Stomach (tissue), 9 donors: Measurements from ENCODE around the gene GDF2. TPM values are rescaled to one million over a fixed set of nuclear protein-coding genes. Genes with fewer than 3 reads are reported as not detected.
A peak's percentile ranks its signal among the peaks of the same experiment; 100 is the strongest.

ENCODE experiments used
- DNase-seq, 2 donors: peaks; one replicate each; pipeline versions ENCODE4 v3.0.0 to v3.0.0-alpha.2; 2013 to 2019
- H3K27ac ChIP-seq, 5 donors: fragments of 200-600 bp in 4 of 5; sonication (generic) in 4 of 5; one replicate each; pipeline ENCODE4 v1.5.1; 2013 to 2019; ENCODE audit warnings: mild to moderate bottlenecking in 1 of 5, moderate library complexity in 1 of 5
- H3K27me3 ChIP-seq, 3 donors: fragments of 200-600 bp; sonication (generic); one replicate each; pipeline ENCODE4 v1.5.1; 2017 to 2019; ENCODE audit warnings: mixed run types in 1 of 3
- H3K36me3 ChIP-seq, 4 donors: fragments of 200-600 bp; sonication (generic); 1 replicate in 3 of 4; 2 replicates in 1 of 4; pipeline ENCODE4 v1.5.1; 2016 to 2019
- H3K4me1 ChIP-seq, 4 donors: fragments of 200-600 bp; sonication (generic); one replicate each; pipeline ENCODE4 v1.5.1; 2016 to 2019
- H3K4me3 ChIP-seq, 4 donors: fragments of 200-600 bp; sonication (generic) in 3 of 4; one replicate each; pipeline ENCODE4 v1.5.1; 2016 to 2019; ENCODE audit warnings: mild to moderate bottlenecking in 1 of 4
- H3K9me3 ChIP-seq, 4 donors: fragments of 200-600 bp; sonication (generic); one replicate each; pipeline ENCODE4 v1.5.1; 2016 to 2019
- EP300 ChIP-seq: sonication (generic); formaldehyde crosslinking; IDR thresholded peaks from one replicate; pipeline ENCODE4 v1.6.1; 2017; ENCODE audit warnings: antibody characterized with exemption
- POLR2A ChIP-seq, 4 donors: fragments of 450-650 bp; IDR thresholded peaks; one replicate each; pipeline ENCODE4 v1.6.1; 2016; ENCODE audit warnings: antibody characterized with exemption in 4 of 4, control low read depth in 2 of 4, mild to moderate bottlenecking in 1 of 4, moderate library complexity in 1 of 4
- POLR2AphosphoS5 ChIP-seq, 3 donors: sonication (generic); formaldehyde crosslinking; IDR thresholded peaks; one replicate each; pipeline ENCODE4 v1.6.1; 2016; ENCODE audit warnings: antibody characterized with exemption in 3 of 3
- WGBS, 5 donors: extraction: QIAGEN DNeasy Blood & Tissue Kit in 3 of 5; methylation state at CpG; one replicate each; pipeline versions ENCODE4 v1.1.5 to v1.1.7; 2013 to 2018; 5-methylcytosine and 5-hydroxymethylcytosine counted together
- intact Hi-C: fragments of 100-400 bp; cut with DNase I; formaldehyde crosslinking; loops from one replicate; pipeline ENCODE4 v1.15.1; 2023; ENCODE audit warnings: low total_unique reads
- polyA plus RNA-seq, 3 donors: library from polyadenylated mRNA; stranded (reverse); fragments of 200-250 nt; gene quantifications; one replicate each; pipeline ENCODE4 v1.2.3, GENCODE V29; 2013
- total RNA-seq, 5 donors: library from RNA; depleted of rRNA; stranded (reverse); fragments of >200 nt; gene quantifications; one replicate each; pipeline versions ENCODE4 v1.1.0 to v1.2.3, GENCODE V29; 2014 to 2016
- TF ChIP-seq, protein P1 (sequence below), 7 experiments: fragments of 450-650 bp in 4 of 7; fragments of 200-600 bp in 3 of 7; sonication (generic) in 3 of 7; IDR thresholded peaks; one replicate each; pipeline ENCODE4 v1.5.1; 2016 to 2019; ENCODE audit warnings: antibody characterized with exemption in 7 of 7, control low read depth in 2 of 7, mild to moderate bottlenecking in 1 of 7
- donor health status: healthy with polysubstance abuse.
- donor health status: Bipolar disorder and iron deficiency.
- donor health status: healthy.

The GDF2 gene
- total and polyA plus RNA-seq, 8 donors: not detected

DNA sequence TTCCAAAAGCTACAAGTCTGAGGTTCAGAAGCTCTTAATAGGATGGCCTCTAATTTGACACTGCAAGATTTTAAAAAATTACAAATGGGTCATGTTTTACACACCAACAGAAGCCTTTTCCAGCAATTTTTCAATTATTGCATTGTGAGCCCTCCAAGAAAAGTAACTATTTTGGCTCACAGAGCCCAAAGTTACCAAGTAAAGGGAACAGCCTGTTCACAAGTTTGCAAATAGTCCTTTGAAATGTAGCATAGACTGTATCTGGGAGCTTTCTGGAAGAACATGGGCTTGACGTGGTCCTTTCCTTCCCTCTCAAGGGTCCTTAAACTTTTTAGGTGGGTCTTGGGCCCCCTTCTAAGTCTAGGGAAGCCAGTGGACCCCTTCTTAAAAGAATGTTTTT, 23.5 kb upstream of the GDF2 start:
- Histone ChIP-seq H3K36me3 (no peaks in the 10 kb centered on the region), H3K27ac (no peak overlapping the region), H3K4me3 (no peak overlapping the region), H3K4me1 (peaks cover 12 to 20% (median 17%) of the 10 kb centered on the region in 4 donors), H3K27me3 (peaks cover 3 to 85% (median 29%) of the 10 kb centered on the region in 3 donors), H3K9me3 (no peaks in the 10 kb centered on the region)
- intact Hi-C loops: no loop called here
- WGBS, 5 donors: 48 to 82% (median 72%) methylated on average over 1 of the region's 1 CpG
- TF ChIP-seq, protein P1, sequence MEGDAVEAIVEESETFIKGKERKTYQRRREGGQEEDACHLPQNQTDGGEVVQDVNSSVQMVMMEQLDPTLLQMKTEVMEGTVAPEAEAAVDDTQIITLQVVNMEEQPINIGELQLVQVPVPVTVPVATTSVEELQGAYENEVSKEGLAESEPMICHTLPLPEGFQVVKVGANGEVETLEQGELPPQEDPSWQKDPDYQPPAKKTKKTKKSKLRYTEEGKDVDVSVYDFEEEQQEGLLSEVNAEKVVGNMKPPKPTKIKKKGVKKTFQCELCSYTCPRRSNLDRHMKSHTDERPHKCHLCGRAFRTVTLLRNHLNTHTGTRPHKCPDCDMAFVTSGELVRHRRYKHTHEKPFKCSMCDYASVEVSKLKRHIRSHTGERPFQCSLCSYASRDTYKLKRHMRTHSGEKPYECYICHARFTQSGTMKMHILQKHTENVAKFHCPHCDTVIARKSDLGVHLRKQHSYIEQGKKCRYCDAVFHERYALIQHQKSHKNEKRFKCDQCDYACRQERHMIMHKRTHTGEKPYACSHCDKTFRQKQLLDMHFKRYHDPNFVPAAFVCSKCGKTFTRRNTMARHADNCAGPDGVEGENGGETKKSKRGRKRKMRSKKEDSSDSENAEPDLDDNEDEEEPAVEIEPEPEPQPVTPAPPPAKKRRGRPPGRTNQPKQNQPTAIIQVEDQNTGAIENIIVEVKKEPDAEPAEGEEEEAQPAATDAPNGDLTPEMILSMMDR (IDR thresholded peaks at IDR 0.05): no peak
- no peak for TF ChIP-seq EP300
- TF ChIP-seq POLR2A (IDR thresholded peaks at IDR 0.05): no peak
- TF ChIP-seq POLR2AphosphoS5 (IDR thresholded peaks at IDR 0.05): no peak
- no peak for DNase-seq

DNA sequence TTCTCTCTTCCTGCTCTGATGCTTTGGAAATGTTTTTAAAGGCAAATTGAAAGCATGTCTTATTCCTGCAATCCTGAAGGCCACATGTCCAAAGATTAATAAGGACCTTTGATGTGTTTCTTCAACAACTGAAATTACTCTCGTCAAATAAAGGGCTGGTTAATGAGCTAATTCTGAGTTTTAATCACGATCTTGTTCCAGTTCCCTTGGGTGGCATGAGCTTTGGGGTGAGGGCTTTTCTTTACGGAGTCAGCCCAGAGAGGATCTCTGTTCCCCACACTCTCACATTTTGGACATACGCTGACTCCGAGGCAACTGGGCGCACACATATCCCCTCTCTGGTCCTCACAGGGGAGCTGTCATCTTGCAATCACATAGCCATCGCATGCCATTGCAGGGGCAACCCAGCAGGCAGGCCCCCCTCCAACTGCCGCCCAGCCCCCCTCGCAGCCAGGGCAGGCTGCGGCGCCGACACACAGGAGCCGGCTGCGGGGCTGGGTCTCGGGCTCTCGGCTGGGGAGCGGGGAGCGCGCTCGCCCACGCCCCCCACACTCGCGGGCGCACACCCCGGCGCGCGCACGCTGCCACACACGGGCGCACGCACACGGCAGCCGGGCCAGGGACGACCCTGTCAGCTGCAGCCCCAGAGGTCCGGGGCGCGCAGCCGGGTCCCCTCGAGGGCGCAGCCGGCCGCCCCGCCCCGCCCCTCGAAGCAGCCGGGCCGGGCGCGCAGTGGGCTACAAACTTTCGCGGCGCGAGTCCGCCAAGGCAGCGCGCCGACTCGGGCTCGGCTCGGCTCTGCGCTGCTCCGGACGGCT, 22.4 kb upstream of the GDF2 start, which contains the start of gene GDF10:
TSS of gene GDF10 (plus strand) at position 587 of the 818 bp plus-strand sequence. CDS start 455 bp downstream, outside the sequence.
- Histone ChIP-seq H3K4me1 (peaks cover 12 to 20% (median 17%) of the 10 kb centered on the region in 4 donors), H3K4me3 (peak within 1 kb of the TSS; percentile 42 to 52 (median 48)), H3K9me3 (no peaks in the 10 kb centered on the region), H3K36me3 (no peaks in the 10 kb centered on the region), H3K27me3 (peaks cover 3 to 76% (median 32%) of the 10 kb centered on the region in 3 donors), H3K27ac (no peak within 1 kb of the TSS)
- TF ChIP-seq POLR2AphosphoS5 (IDR thresholded peaks at IDR 0.05) (no peak), EP300 (no peak)
- TF ChIP-seq, protein P1 (IDR thresholded peaks at IDR 0.05): no peak
- peak in 1 of 2 donors; percentile 44 for DNase-seq
- intact Hi-C loops: no loop called here
- whole genome bisulfite sequencing, 5 donors: 5 to 13% (median 5%) methylated on average over 19 to 64 of the region's 64 CpGs

DNA sequence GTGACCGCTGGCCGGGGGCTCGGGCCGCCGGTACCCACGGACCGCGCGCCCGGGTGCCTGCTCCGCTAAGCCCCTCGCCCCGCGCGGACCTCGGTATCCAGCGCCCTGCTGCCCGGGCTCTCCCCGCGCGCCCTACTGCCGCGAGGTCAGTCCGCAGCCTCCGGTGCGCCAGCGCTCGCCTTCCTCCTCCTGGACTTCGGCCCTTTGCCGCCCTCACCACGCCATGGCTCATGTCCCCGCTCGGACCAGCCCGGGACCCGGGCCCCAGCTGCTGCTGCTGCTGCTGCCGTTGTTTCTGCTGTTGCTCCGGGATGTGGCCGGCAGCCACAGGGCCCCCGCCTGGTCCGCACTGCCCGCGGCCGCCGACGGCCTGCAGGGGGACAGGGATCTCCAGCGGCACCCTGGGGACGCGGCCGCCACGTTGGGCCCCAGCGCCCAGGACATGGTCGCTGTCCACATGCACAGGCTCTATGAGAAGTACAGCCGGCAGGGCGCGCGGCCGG, 21.8 kb upstream of the GDF2 start:
- intact Hi-C loops: no loop called here

DNA sequence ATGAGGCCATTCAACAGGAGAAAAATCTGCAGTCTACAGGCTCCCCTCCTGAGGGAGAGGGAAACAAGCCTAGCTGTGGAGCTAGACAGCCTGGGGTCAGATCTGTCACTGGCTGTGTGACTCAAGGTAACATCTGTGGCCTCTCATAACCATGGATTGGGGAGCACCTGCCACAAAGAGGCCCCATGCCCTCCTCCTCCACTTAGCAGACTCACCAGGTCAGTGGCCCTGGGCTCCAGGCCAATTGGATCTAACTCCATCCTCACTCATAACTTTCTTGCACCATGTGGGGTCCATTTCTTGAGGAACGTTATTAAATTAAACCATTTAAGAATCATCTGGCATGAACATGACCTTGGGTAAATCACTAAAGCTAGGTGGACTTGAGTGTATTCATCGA, 20.4 kb upstream of the GDF2 start:
- Histone ChIP-seq H3K36me3 (no peaks in the 10 kb centered on the region), H3K4me3 (no peak overlapping the region), H3K4me1 (peaks cover 12 to 20% (median 17%) of the 10 kb centered on the region in 4 donors), H3K27ac (no peak overlapping the region), H3K27me3 (peaks cover 3 to 73% (median 32%) of the 10 kb centered on the region in 3 donors), H3K9me3 (no peaks in the 10 kb centered on the region)
- 74 to 84% (median 76%) methylated on average over 2 of the region's 2 CpGs for WGBS, 5 donors
- no peak for TF ChIP-seq EP300
- TF ChIP-seq POLR2AphosphoS5 (IDR thresholded peaks at IDR 0.05): no peak
- no peak for TF ChIP-seq POLR2A (IDR thresholded peaks at IDR 0.05)
- TF ChIP-seq, protein P1 (IDR thresholded peaks at IDR 0.05): no peak
- DNase-seq: no peak
- intact Hi-C loops: no loop called here

More for the DNA sequence above, 21.8 kb upstream of the GDF2 start:
- TF ChIP-seq EP300: no peak
- no peak for TF ChIP-seq POLR2AphosphoS5 (IDR thresholded peaks at IDR 0.05)
- TF ChIP-seq, protein P1 (IDR thresholded peaks at IDR 0.05): no peak
- no peak overlapping the region for H3K27ac ChIP-seq
- H3K36me3 ChIP-seq: no peaks in the 10 kb centered on the region
- H3K27me3 ChIP-seq: peaks cover 3 to 76% (median 32%) of the 10 kb centered on the region in 3 donors
- peaks cover 12 to 20% (median 17%) of the 10 kb centered on the region in 4 donors for H3K4me1 ChIP-seq
- peak in 1 of 2 donors; percentile 42 for DNase-seq
- H3K9me3 ChIP-seq: no peaks in the 10 kb centered on the region
- 1 to 18% (median 4%) methylated on average over 6 to 57 of the region's 57 CpGs for WGBS, 5 donors
- H3K4me3 ChIP-seq: peak overlapping the region; percentile 42 to 52 (median 48)
